ENCODE data around the gene ANXA11. TPM values are rescaled to one million over a fixed set of nuclear protein-coding genes. Genes with fewer than 3 reads are reported as not detected.

The ANXA11 gene
- total and polyA plus RNA-seq, 3 donors from 2014 or later, result 46.5 to 116 (median 64.0) TPM

- no peak overlapping the region for H3K27ac ChIP-seq
- H3K4me3 ChIP-seq, result no peak overlapping the region
- H3K36me3 ChIP-seq (ENCODE audit: low read depth, missing control alignments), result no peaks in the 10 kb centered on the region
- no peaks in the 10 kb centered on the region for H3K27me3 ChIP-seq
- intact Hi-C loops (cut with DNase I; ENCODE audit: low total_unique reads), result no loop called here
- no peak for TF ChIP-seq POLR2A (IDR thresholded peaks at IDR 0.05)
- WGBS, 2 donors, result 88 to 94% methylated on average over 3 to 10 of the region's 10 CpGs
- no peak for DNase-seq
- no peaks in the 10 kb centered on the region for H3K4me1 ChIP-seq
- H3K9me3 ChIP-seq, result no peaks in the 10 kb centered on the region
These were observed 34.7 kb downstream of the ANXA11 start for GRCh38 chr10:80170641-80171040.

- Histone ChIP-seq H3K27ac (no peak overlapping the region), H3K27me3 (no peaks in the 10 kb centered on the region), H3K36me3 (ENCODE audit: low read depth, missing control alignments) (no peaks in the 10 kb centered on the region), H3K9me3 (no peaks in the 10 kb centered on the region), H3K4me1 (no peaks in the 10 kb centered on the region), H3K4me3 (no peak overlapping the region)
- intact Hi-C loops (cut with DNase I; ENCODE audit: low total_unique reads), result no loop called here
- TF ChIP-seq CTCF (IDR thresholded peaks at IDR 0.05) (no peak), POLR2A (IDR thresholded peaks at IDR 0.05) (no peak)
- no peak for DNase-seq
- WGBS, 2 donors, result 69 to 73% methylated on average over 4 of the region's 4 CpGs
These were observed 35.3 kb downstream of the ANXA11 start for GRCh38 chr10:80170026-80170425.

GRCh38 chr10:80168679-80169380, 36.5 kb downstream of the ANXA11 start:
- 85 to 96% methylated on average over 3 to 13 of the region's 13 CpGs for WGBS, 2 donors
- no peaks in the 10 kb centered on the region for H3K9me3 ChIP-seq
- peaks cover 2% of the 10 kb centered on the region for H3K4me1 ChIP-seq
- H3K36me3 ChIP-seq (ENCODE audit: low read depth, missing control alignments), result no peaks in the 10 kb centered on the region
- no peaks in the 10 kb centered on the region for H3K27me3 ChIP-seq
- no peak overlapping the region for H3K4me3 ChIP-seq
- no peak for DNase-seq
- no peak overlapping the region for H3K27ac ChIP-seq
- intact Hi-C loops (cut with DNase I; ENCODE audit: low total_unique reads), result no loop called here
- TF ChIP-seq POLR2A (IDR thresholded peaks at IDR 0.05), result no peak
- TF ChIP-seq CTCF (IDR thresholded peaks at IDR 0.05), result no peak

GRCh38 chr10:80168162-80168511, 37.2 kb downstream of the ANXA11 start:
- intact Hi-C loops (cut with DNase I; ENCODE audit: low total_unique reads), result no loop called here
- no peak for TF ChIP-seq CTCF (IDR thresholded peaks at IDR 0.05)
- no peak for TF ChIP-seq POLR2A (IDR thresholded peaks at IDR 0.05)
- Histone ChIP-seq H3K4me1 (peaks cover 6% of the 10 kb centered on the region), H3K4me3 (no peak overlapping the region), H3K27ac (no peak overlapping the region), H3K36me3 (ENCODE audit: low read depth, missing control alignments) (no peaks in the 10 kb centered on the region), H3K27me3 (no peaks in the 10 kb centered on the region), H3K9me3 (no peaks in the 10 kb centered on the region)
- 70% methylated on average over 7 of the region's 7 CpGs for WGBS, 2 donors
- no peak for DNase-seq

- DNase-seq, result no peak
- TF ChIP-seq POLR2A (IDR thresholded peaks at IDR 0.05) (no peak), CTCF (IDR thresholded peaks at IDR 0.05) (no peak)
- WGBS, 2 donors, result 74 to 80% methylated on average over 4 to 8 of the region's 8 CpGs
These were observed 37.7 kb downstream of the ANXA11 start for GRCh38 chr10:80167471-80168161.

More at GRCh38 chr10:80167471-80168161, 37.7 kb downstream of the ANXA11 start:
- no peak overlapping the region for H3K27ac ChIP-seq
- H3K4me1 ChIP-seq, result peaks cover 6% of the 10 kb centered on the region
- H3K36me3 ChIP-seq (ENCODE audit: low read depth, missing control alignments), result no peaks in the 10 kb centered on the region
- intact Hi-C loops (cut with DNase I; ENCODE audit: low total_unique reads), result no loop called here
- H3K4me3 ChIP-seq, result no peak overlapping the region
- H3K27me3 ChIP-seq, result no peaks in the 10 kb centered on the region
- H3K9me3 ChIP-seq, result no peaks in the 10 kb centered on the region

Data from testis (tissue), 3 donors.